HG03159 (cell line): ENCODE results near the gene FAM111B.
"Not testable (repeated sequence)": the region's sequence is repeated elsewhere in the genome, so short reads cannot be mapped to it uniquely, and the experiment has no call there.

ENCODE experiments used
- ATAC-seq: cut with Tn5 transposase; IDR thresholded peaks from one replicate; pipeline ENCODE4 v1.9.1; 2021; ENCODE audit warnings: mild to moderate bottlenecking, moderate library complexity; ENCODE audit not compliant: unreplicated experiment

The FAM111B gene

GRCh38 chr11:59106363-59107336 lies at the start of gene FAM111B:
TSS of gene FAM111B (plus strand) at chr11:59107237. CDS start at chr11:59109626, 2,389 bp downstream.
- ATAC-seq: peak; percentile 69

GRCh38 chr11:59058120-59059033 lies 48.7 kb upstream of the FAM111B start:
- ATAC-seq: peak; percentile 91

- ATAC-seq: not testable (repeated sequence)
Observed at GRCh38 chr11:59060096-59060495, 46.9 kb upstream of the FAM111B start.

- no peak for ATAC-seq
Observed at GRCh38 chr11:59062602-59063529, 44.2 kb upstream of the FAM111B start.

- not testable (repeated sequence) for ATAC-seq
Observed at GRCh38 chr11:59063996-59064727, 42.9 kb upstream of the FAM111B start.

GRCh38 chr11:59069087-59069486 lies 38.0 kb upstream of the FAM111B start:
- no peak for ATAC-seq

GRCh38 chr11:59076876-59077571 lies 30.0 kb upstream of the FAM111B start:
- peak; percentile 96 for ATAC-seq

GRCh38 chr11:59078435-59078834 lies 28.6 kb upstream of the FAM111B start:
- ATAC-seq: no peak

- ATAC-seq: no peak
Observed at GRCh38 chr11:59079086-59079485, 28.0 kb upstream of the FAM111B start.

GRCh38 chr11:59080421-59080820 lies 26.6 kb upstream of the FAM111B start:
- not testable (repeated sequence) for ATAC-seq

GRCh38 chr11:59081430-59082020 lies 25.5 kb upstream of the FAM111B start:
- ATAC-seq: not testable (repeated sequence)

- ATAC-seq: not testable (repeated sequence)
Observed at GRCh38 chr11:59086007-59086406, 21.0 kb upstream of the FAM111B start, which contains the start of gene GLYATL1B. TSS of gene GLYATL1B (plus strand) at chr11:59086307. CDS start at chr11:59086307, 0 bp downstream.

- ATAC-seq: no peak
Observed at GRCh38 chr11:59088162-59088561, 18.9 kb upstream of the FAM111B start.

GRCh38 chr11:59093576-59093975 lies 13.5 kb upstream of the FAM111B start:
- ATAC-seq: not testable (repeated sequence)

GRCh38 chr11:59095225-59095624 lies 11.8 kb upstream of the FAM111B start:
- ATAC-seq: peak; percentile 76

- ATAC-seq: not testable (repeated sequence)
Observed at GRCh38 chr11:59095972-59096575, 11.0 kb upstream of the FAM111B start.

GRCh38 chr11:59097113-59097708 lies 9.8 kb upstream of the FAM111B start:
- ATAC-seq: peak; percentile 46
